H9 (cell line): ENCODE data around the gene MLLT3. TPM values are rescaled to one million over a fixed set of nuclear protein-coding genes. Genes with fewer than 3 reads are reported as not detected.

Experiments
- DNase-seq: peaks from one replicate; pipeline ENCODE4 v3.0.0-alpha.2; 2017
- H2AFZ ChIP-seq: one replicate; pipeline ENCODE4 v1.6.1; 2013; ENCODE audit warnings: mild to moderate bottlenecking, low read length, control low read depth, moderate library complexity
- H2AK5ac ChIP-seq: 2 replicates; pipeline ENCODE4 v1.6.1; 2013; ENCODE audit warnings: low read length, control low read depth, mixed read lengths; ENCODE audit not compliant: insufficient read length
- H2BK120ac ChIP-seq: one replicate; pipeline ENCODE4 v1.6.1; 2013; ENCODE audit warnings: low read depth, mild to moderate bottlenecking, low read length, control low read depth, inconsistent platforms; ENCODE audit not compliant: poor library complexity, severe bottlenecking
- H2BK12ac ChIP-seq: 2 replicates; pipeline ENCODE4 v1.6.1; 2013; ENCODE audit warnings: low read length, control low read depth, mixed read lengths, low read depth; ENCODE audit not compliant: insufficient read length
- H2BK15ac ChIP-seq: 2 replicates; pipeline ENCODE4 v1.6.1; 2013; ENCODE audit warnings: low read depth, low read length, control low read depth
- H2BK20ac ChIP-seq: one replicate; pipeline ENCODE4 v1.6.1; 2013; ENCODE audit warnings: low read depth, mild to moderate bottlenecking, low read length, control low read depth, inconsistent platforms; ENCODE audit not compliant: poor library complexity, severe bottlenecking
- H2BK5ac ChIP-seq: 2 replicates; pipeline ENCODE4 v1.6.1; 2013; ENCODE audit warnings: low read length, control low read depth, mixed read lengths; ENCODE audit not compliant: insufficient read length
- H3K14ac ChIP-seq: 2 replicates; pipeline ENCODE4 v1.6.1; 2013; ENCODE audit warnings: low read length, control low read depth; ENCODE audit not compliant: insufficient read depth
- H3K18ac ChIP-seq: 2 replicates; pipeline ENCODE4 v1.6.1; 2013; ENCODE audit warnings: low read depth, mild to moderate bottlenecking, mixed read lengths, low read length, control low read depth; ENCODE audit not compliant: insufficient read length
- H3K23ac ChIP-seq: 2 replicates; pipeline ENCODE4 v1.6.1; 2013; ENCODE audit warnings: low read length, control low read depth, mixed read lengths, low read depth; ENCODE audit not compliant: insufficient read length
- H3K23me2 ChIP-seq: 2 replicates; pipeline ENCODE4 v1.6.1; 2013; ENCODE audit warnings: low read depth, mild to moderate bottlenecking, mixed read lengths, low read length, control low read depth; ENCODE audit not compliant: insufficient read length, poor library complexity, severe bottlenecking
- H3K27ac ChIP-seq: 2 replicates; pipeline ENCODE4 v1.5.1; 2013; ENCODE audit warnings: low read length, control low read depth, mixed read lengths, low read depth; ENCODE audit not compliant: insufficient read length
- H3K27me3 ChIP-seq: 2 replicates; pipeline ENCODE4 v1.6.1; 2013; ENCODE audit warnings: low read length, control low read depth, inconsistent platforms; ENCODE audit not compliant: insufficient read depth
- H3K4ac ChIP-seq: 2 replicates; pipeline ENCODE4 v1.6.1; 2013; ENCODE audit warnings: low read depth, mild to moderate bottlenecking, control low read depth, inconsistent platforms, low read length, moderate library complexity
- H3K4me1 ChIP-seq: 2 replicates; pipeline ENCODE4 v1.6.1; 2013; ENCODE audit warnings: low read length, control low read depth, inconsistent platforms; ENCODE audit not compliant: insufficient read depth
- H3K4me2 ChIP-seq: 2 replicates; pipeline ENCODE4 v1.6.1; 2013; ENCODE audit warnings: low read length, control low read depth, mixed read lengths; ENCODE audit not compliant: insufficient read length, insufficient read depth
- H3K56ac ChIP-seq: 2 replicates; pipeline ENCODE4 v1.6.1; 2013; ENCODE audit warnings: low read depth, mild to moderate bottlenecking, mixed read lengths, low read length, control low read depth; ENCODE audit not compliant: insufficient read length
- H3K79me1 ChIP-seq: 2 replicates; pipeline ENCODE4 v1.6.1; 2013; ENCODE audit warnings: low read depth, mild to moderate bottlenecking, moderate library complexity, low read length, control low read depth, inconsistent platforms; ENCODE audit not compliant: insufficient read depth, poor library complexity, severe bottlenecking
- H3K79me2 ChIP-seq: 2 replicates; pipeline ENCODE4 v1.6.1; 2013; ENCODE audit warnings: low read length, control low read depth, inconsistent platforms; ENCODE audit not compliant: insufficient read depth
- H3K9ac ChIP-seq: 2 replicates; pipeline ENCODE4 v1.6.1; 2013; ENCODE audit warnings: low read length, control low read depth, mixed read lengths; ENCODE audit not compliant: insufficient read length; ENCODE audit errors: extremely low read depth
- H3K9me3 ChIP-seq: one replicate; pipeline ENCODE4 v1.6.1; 2013; ENCODE audit warnings: low read depth, low read length, inconsistent platforms; ENCODE audit not compliant: control insufficient read depth
- H3T11ph ChIP-seq: one replicate; pipeline ENCODE4 v1.6.1; 2013; ENCODE audit warnings: mild to moderate bottlenecking, low read length, control low read depth, inconsistent platforms
- H4K20me1 ChIP-seq: one replicate; pipeline ENCODE4 v1.6.1; 2013; ENCODE audit not compliant: control insufficient read depth, insufficient read length, insufficient read depth
- H4K5ac ChIP-seq: 2 replicates; pipeline ENCODE4 v1.6.1; 2013; ENCODE audit warnings: low read depth, mild to moderate bottlenecking, mixed read lengths, low read length, control low read depth; ENCODE audit not compliant: insufficient read length
- H4K8ac ChIP-seq: replicated peaks from 2 replicates; pipeline ENCODE4 v1.6.1; 2013; ENCODE audit warnings: low read length, control low read depth, mixed read lengths, low read depth; ENCODE audit not compliant: insufficient read length
- H4K91ac ChIP-seq: 2 replicates; pipeline ENCODE4 v1.6.1; 2013; ENCODE audit warnings: low read depth, mild to moderate bottlenecking, moderate library complexity, mixed read lengths, low read length, control low read depth; ENCODE audit not compliant: insufficient read length
- H3K27ac Mint-ChIP-seq, 3 experiments: 2 replicates in 2 of 3; 3 replicates in 1 of 3; pipeline ENCODE4 v1.8.0; 2020 to 2021; ENCODE audit warnings: mixed read lengths in 3 of 3, mild to moderate bottlenecking in 1 of 3, moderate library complexity in 1 of 3
- H3K27me3 Mint-ChIP-seq: 2 replicates; pipeline ENCODE4 v1.8.0; 2021; ENCODE audit warnings: low read depth, mild to moderate bottlenecking, moderate library complexity, mixed read lengths
- H3K36me3 Mint-ChIP-seq, 3 experiments: 2 replicates in 2 of 3; 3 replicates in 1 of 3; pipeline ENCODE4 v1.8.0; 2020 to 2021; ENCODE audit warnings: low read depth in 3 of 3, mixed read lengths in 3 of 3; ENCODE audit not compliant: insufficient read depth in 1 of 3
- H3K4me1 Mint-ChIP-seq, 2 experiments: 2 replicates each; pipeline ENCODE4 v1.8.0; 2020; ENCODE audit warnings: mixed read lengths in 2 of 2
- H3K4me3 Mint-ChIP-seq, 2 experiments: 2 replicates in 1 of 2; 3 replicates in 1 of 2; pipeline ENCODE4 v1.8.0; 2020 to 2021; ENCODE audit warnings: mild to moderate bottlenecking in 2 of 2, mixed read lengths in 2 of 2, moderate library complexity in 1 of 2
- H3K9me3 Mint-ChIP-seq, 2 experiments: 2 replicates in 1 of 2; 3 replicates in 1 of 2; pipeline ENCODE4 v1.8.0; 2020; ENCODE audit warnings: mild to moderate bottlenecking in 2 of 2, mixed read lengths in 2 of 2, moderate library complexity in 1 of 2
- CTCF ChIP-seq: fragments of 200-600 bp; sonication (generic); conservative IDR thresholded peaks from 3 replicates; pipeline ENCODE4 v1.8.0; 2021; ENCODE audit warnings: antibody characterized with exemption, mild to moderate bottlenecking
- WGBS: extraction: QIAGEN DNeasy Blood & Tissue Kit; methylation state at CpG from one replicate; pipeline ENCODE4 v1.1.7; 2013; ENCODE audit warnings: missing lambda C conversion rate, low lambda C conversion rate, mixed read lengths; ENCODE audit not compliant: insufficient read length; ENCODE audit errors: extremely low coverage; 5-methylcytosine and 5-hydroxymethylcytosine counted together
- total RNA-seq: library from RNA; stranded (reverse); gene quantifications from 2 replicates; pipeline ENCODE4 v1.2.1, GENCODE V29; 2021

The MLLT3 gene
- total RNA-seq, 1 experiment from 2014 or later = 3.9 TPM

GRCh38 chr9:20437476-20437875 is 184.8 kb downstream of the MLLT3 start:
- no peak overlapping the region for H3K18ac ChIP-seq
- H3K4ac ChIP-seq = no peak overlapping the region
- no peaks in the 10 kb centered on the region for H3K27me3 Mint-ChIP-seq
- no peak overlapping the region for H2BK5ac ChIP-seq
- no peaks in the 10 kb centered on the region for H3K4me1 ChIP-seq
- no peak overlapping the region for H2AFZ ChIP-seq
- H4K91ac ChIP-seq = no peak overlapping the region
- H4K20me1 ChIP-seq = no peaks in the 10 kb centered on the region
- H2BK20ac ChIP-seq = no peak overlapping the region
- H4K5ac ChIP-seq = no peak overlapping the region
- H3K36me3 Mint-ChIP-seq = no peaks in the 10 kb centered on the region
- H2BK12ac ChIP-seq = no peak overlapping the region
- H3K4me3 Mint-ChIP-seq = no peak overlapping the region
- H3K9me3 Mint-ChIP-seq = no peaks in the 10 kb centered on the region
- H3K79me2 ChIP-seq = no peaks in the 10 kb centered on the region
- H4K8ac ChIP-seq = no peak overlapping the region
- H3K23me2 ChIP-seq = no peaks in the 10 kb centered on the region
- H2BK120ac ChIP-seq = no peak overlapping the region
- no peak overlapping the region for H3K27ac Mint-ChIP-seq
- no peak overlapping the region for H2AK5ac ChIP-seq
- WGBS = no CpG with 5 or more reads among the region's 2 CpGs
- no peak for TF ChIP-seq CTCF
- H3K56ac ChIP-seq = no peak overlapping the region
- no peaks in the 10 kb centered on the region for H3K9me3 ChIP-seq
- no peak for DNase-seq
- H3K27ac ChIP-seq = no peak overlapping the region
- no peak overlapping the region for H3K4me2 ChIP-seq
- H3K23ac ChIP-seq = no peak overlapping the region
- H3K79me1 ChIP-seq = no peaks in the 10 kb centered on the region
- peaks cover 3 to 11% of the 10 kb centered on the region in 2 experiments; a peak in 3 of 4 replicates for H3K4me1 Mint-ChIP-seq
- H3K9ac ChIP-seq = no peak overlapping the region
- no peak overlapping the region for H3K14ac ChIP-seq
- no peak overlapping the region for H3T11ph ChIP-seq
- no peaks in the 10 kb centered on the region for H3K27me3 ChIP-seq
- H2BK15ac ChIP-seq = no peak overlapping the region
